OCI-LY1 (cell line): ENCODE results near the gene LMF2.

Experiments
- EZH2 ChIP-seq: fragments of 200-600 bp; sonication (generic), shearing (Covaris generic); IDR thresholded peaks from 2 replicates; pipeline ENCODE4 v1.8.0; 2017; ENCODE audit warnings: borderline replicate concordance, mixed run types, mild to moderate bottlenecking, antibody characterized with exemption, low read length, moderate library complexity, mixed read lengths
- TF ChIP-seq, protein P1 (sequence below): fragments of 200-600 bp; sonication (generic), shearing (Covaris generic); IDR thresholded peaks from 2 replicates; pipeline ENCODE4 v1.5.1; 2017; ENCODE audit warnings: mild to moderate bottlenecking, antibody characterized with exemption, low read length, moderate library complexity, mixed read lengths

DNA sequence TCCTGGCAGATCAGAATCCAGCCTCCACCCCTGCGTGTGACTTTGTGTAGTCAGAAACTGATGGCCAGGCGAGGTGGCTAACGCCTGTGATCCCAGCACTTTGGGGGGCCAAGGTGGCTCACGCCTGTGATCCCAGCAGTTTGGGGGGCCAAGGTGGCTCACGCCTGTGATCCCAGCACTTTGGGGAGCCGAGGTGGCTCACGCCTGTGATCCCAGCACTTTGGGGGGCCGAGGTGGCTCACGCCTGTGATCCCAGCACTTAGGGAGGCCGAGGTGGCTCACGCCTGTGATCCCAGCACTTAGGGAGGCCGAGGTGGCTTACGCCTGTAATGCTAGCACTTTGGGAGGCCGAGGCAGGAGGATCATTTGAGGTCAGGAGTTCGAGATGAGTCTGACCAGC, 5.7 kb upstream of the LMF2 start:
- TF ChIP-seq, protein P1, sequence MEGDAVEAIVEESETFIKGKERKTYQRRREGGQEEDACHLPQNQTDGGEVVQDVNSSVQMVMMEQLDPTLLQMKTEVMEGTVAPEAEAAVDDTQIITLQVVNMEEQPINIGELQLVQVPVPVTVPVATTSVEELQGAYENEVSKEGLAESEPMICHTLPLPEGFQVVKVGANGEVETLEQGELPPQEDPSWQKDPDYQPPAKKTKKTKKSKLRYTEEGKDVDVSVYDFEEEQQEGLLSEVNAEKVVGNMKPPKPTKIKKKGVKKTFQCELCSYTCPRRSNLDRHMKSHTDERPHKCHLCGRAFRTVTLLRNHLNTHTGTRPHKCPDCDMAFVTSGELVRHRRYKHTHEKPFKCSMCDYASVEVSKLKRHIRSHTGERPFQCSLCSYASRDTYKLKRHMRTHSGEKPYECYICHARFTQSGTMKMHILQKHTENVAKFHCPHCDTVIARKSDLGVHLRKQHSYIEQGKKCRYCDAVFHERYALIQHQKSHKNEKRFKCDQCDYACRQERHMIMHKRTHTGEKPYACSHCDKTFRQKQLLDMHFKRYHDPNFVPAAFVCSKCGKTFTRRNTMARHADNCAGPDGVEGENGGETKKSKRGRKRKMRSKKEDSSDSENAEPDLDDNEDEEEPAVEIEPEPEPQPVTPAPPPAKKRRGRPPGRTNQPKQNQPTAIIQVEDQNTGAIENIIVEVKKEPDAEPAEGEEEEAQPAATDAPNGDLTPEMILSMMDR: no peak
- TF ChIP-seq EZH2: no peak
